ENCODE data around the gene SDR42E1. TPM values are rescaled to one million over a fixed set of nuclear protein-coding genes. Genes with fewer than 3 reads are reported as not detected.
"Not testable (repeated sequence)": the region's sequence is repeated elsewhere in the genome, so short reads cannot be mapped to it uniquely, and the experiment has no call there.

The SDR42E1 gene
- total RNA-seq, 6 donors from 2014 or later: 2.1 to 5.7 (median 4.1) TPM

GRCh38 chr16:81987706-81988105, 23.6 kb downstream of the SDR42E1 start:
- 76 to 85% methylated on average over 2 to 5 of the region's 5 CpGs for WGBS, 2 donors

DNA sequence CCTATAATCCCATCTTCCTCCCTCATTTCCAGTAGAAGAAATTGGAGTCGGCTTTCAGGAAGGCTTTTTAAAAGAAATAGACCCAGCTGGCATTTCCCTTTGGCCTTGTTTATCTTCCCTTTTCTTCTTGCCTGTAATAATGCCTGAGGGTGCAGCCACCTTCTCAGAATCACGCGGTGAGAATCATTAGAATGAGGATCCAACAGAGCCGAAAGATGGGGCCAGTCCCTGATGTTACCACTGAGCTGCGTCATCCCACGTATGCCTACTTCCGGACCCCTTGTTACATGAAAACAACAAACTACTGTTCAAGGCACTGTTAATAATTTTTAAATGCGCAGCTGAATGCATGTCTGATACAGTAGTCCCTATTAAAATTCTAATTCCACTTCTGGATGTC, 24.1 kb downstream of the SDR42E1 start:
- no peak for ATAC-seq (ENCODE audit: low FRiP score in 2 of 2)
- Histone ChIP-seq H3K27me3 (no peaks in the 10 kb centered on the region), H3K27ac (no peak overlapping the region), H3K36me3 (no peaks in the 10 kb centered on the region), H3K4me3 (no peak overlapping the region), H3K9me3 (no peaks in the 10 kb centered on the region), H3K4me1 (no peaks in the 10 kb centered on the region)
- 86% methylated on average over 8 of the region's 8 CpGs for WGBS, 2 donors
- DNase-seq: no peak
- TF ChIP-seq CTCF (IDR thresholded peaks at IDR 0.05) (no peak), EP300 (IDR thresholded peaks at IDR 0.05) (no peak), POLR2A (IDR thresholded peaks at IDR 0.05) (no peak)

More at GRCh38 chr16:81987706-81988105, 23.6 kb downstream of the SDR42E1 start:
- H3K27ac ChIP-seq: no peak overlapping the region
- TF ChIP-seq CTCF (IDR thresholded peaks at IDR 0.05): no peak
- TF ChIP-seq EP300 (IDR thresholded peaks at IDR 0.05): no peak
- no peak for TF ChIP-seq POLR2A (IDR thresholded peaks at IDR 0.05)
- no peak for TF ChIP-seq POLR2AphosphoS5 (IDR thresholded peaks at IDR 0.05)
- H3K27me3 ChIP-seq: no peaks in the 10 kb centered on the region
- DNase-seq: no peak
- H3K36me3 ChIP-seq: no peaks in the 10 kb centered on the region
- no peak for ATAC-seq (ENCODE audit: low FRiP score in 2 of 2)
- no peaks in the 10 kb centered on the region for H3K9me3 ChIP-seq
- H3K4me1 ChIP-seq: no peaks in the 10 kb centered on the region
- no peak overlapping the region for H3K4me3 ChIP-seq

GRCh38 chr16:81977335-81977942, 33.8 kb downstream of the SDR42E1 start:
- H3K36me3 ChIP-seq; H3K4me3 ChIP-seq; H3K4me1 ChIP-seq; ATAC-seq (ENCODE audit: low FRiP score in 2 of 2); H3K27ac ChIP-seq; H3K27me3 ChIP-seq; H3K9me3 ChIP-seq: not testable (repeated sequence)
- peak in 1 of 2 donors; percentile 48 for DNase-seq
- WGBS, 2 donors: 88 to 97% methylated on average over 19 to 26 of the region's 26 CpGs

- no peaks in the 10 kb centered on the region for H3K27me3 ChIP-seq
- H3K9me3 ChIP-seq: peaks cover 0 to 11% (median 8%) of the 10 kb centered on the region in 4 donors
- no peaks in the 10 kb centered on the region for H3K4me1 ChIP-seq
- no peak overlapping the region for H3K27ac ChIP-seq
- ATAC-seq (ENCODE audit: low FRiP score in 2 of 2): no peak
- no peak overlapping the region for H3K4me3 ChIP-seq
- WGBS, 2 donors: 71% methylated on average over 1 of the region's 1 CpG
- DNase-seq: no peak
- TF ChIP-seq POLR2A (IDR thresholded peaks at IDR 0.05) (no peak), EP300 (IDR thresholded peaks at IDR 0.05) (no peak), POLR2AphosphoS5 (IDR thresholded peaks at IDR 0.05) (no peak), CTCF (IDR thresholded peaks at IDR 0.05) (no peak)
- H3K36me3 ChIP-seq: no peaks in the 10 kb centered on the region
Observed at GRCh38 chr16:81975637-81976036, 35.6 kb downstream of the SDR42E1 start.

- Histone ChIP-seq H3K36me3 (no peaks in the 10 kb centered on the region), H3K27ac (no peak overlapping the region), H3K4me3 (no peak overlapping the region), H3K4me1 (no peaks in the 10 kb centered on the region), H3K9me3 (peaks cover 0 to 11% (median 8%) of the 10 kb centered on the region in 4 donors), H3K27me3 (no peaks in the 10 kb centered on the region)
- 68% methylated on average over 2 of the region's 2 CpGs; no CpG with 5 or more reads in 1 of the 2 donors for WGBS, 2 donors
- ATAC-seq (ENCODE audit: low FRiP score in 2 of 2) (peak in 1 of 2 donors; percentile 22), DNase-seq (no peak)
- TF ChIP-seq POLR2AphosphoS5 (IDR thresholded peaks at IDR 0.05): no peak
- TF ChIP-seq CTCF (IDR thresholded peaks at IDR 0.05): no peak
- no peak for TF ChIP-seq POLR2A (IDR thresholded peaks at IDR 0.05)
- TF ChIP-seq EP300 (IDR thresholded peaks at IDR 0.05): no peak
Observed at GRCh38 chr16:81973737-81974136, 37.5 kb downstream of the SDR42E1 start.
